GM19351 (cell line): ENCODE results near the gene ATF7.
A peak's percentile ranks its signal among the peaks of the same experiment; 100 is the strongest.
"Not testable (repeated sequence)": the region's sequence is repeated elsewhere in the genome, so short reads cannot be mapped to it uniquely, and the experiment has no call there.

Experiments used
- ATAC-seq: cut with Tn5 transposase; IDR thresholded peaks from one replicate; pipeline ENCODE4 v1.9.1; 2021; ENCODE audit warnings: mild to moderate bottlenecking, moderate library complexity; ENCODE audit not compliant: unreplicated experiment

Gene ATF7

DNA sequence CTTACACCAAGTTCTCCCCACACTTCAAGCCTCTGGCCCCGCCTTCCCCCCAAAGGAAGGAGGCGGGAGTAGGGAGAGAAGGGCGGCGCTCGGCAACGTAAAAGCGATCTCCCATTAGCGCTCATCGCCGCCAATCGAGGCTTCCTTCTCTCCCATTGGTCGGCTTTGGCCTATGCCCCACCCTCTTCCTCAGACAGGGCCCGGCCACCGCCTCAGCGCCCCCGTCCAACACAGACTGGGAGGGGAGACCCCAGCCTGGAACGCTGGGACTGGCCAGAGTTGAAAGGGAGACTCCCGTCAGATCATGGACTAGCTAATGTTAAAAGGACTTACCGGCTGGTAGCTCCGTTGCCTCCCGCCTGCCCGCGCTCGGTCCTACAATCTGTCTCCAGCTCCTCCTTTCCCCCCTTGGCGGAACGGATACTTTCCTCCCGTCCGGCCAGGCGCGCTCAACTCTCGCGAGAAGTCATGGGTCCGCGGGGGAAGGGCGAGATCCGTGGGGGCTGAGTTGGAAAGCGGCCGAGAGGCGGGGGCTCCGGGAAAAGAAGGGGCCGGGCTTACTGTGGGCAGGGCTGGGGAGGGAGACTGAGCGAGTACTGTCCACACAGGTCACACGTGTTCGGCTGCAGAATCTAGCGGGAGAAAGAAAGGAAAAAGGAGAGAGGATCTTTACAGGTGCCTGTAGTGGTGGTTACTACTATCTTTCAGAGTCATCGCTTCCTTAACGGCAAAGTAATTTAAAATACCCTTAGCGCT is at the start of gene ATF7:
Gene ATF7 (minus strand): TSS at position 437 of the 756 bp plus-strand sequence. CDS start 25,382 bp downstream, outside the sequence.
- ATAC-seq, result peak; percentile 95

DNA sequence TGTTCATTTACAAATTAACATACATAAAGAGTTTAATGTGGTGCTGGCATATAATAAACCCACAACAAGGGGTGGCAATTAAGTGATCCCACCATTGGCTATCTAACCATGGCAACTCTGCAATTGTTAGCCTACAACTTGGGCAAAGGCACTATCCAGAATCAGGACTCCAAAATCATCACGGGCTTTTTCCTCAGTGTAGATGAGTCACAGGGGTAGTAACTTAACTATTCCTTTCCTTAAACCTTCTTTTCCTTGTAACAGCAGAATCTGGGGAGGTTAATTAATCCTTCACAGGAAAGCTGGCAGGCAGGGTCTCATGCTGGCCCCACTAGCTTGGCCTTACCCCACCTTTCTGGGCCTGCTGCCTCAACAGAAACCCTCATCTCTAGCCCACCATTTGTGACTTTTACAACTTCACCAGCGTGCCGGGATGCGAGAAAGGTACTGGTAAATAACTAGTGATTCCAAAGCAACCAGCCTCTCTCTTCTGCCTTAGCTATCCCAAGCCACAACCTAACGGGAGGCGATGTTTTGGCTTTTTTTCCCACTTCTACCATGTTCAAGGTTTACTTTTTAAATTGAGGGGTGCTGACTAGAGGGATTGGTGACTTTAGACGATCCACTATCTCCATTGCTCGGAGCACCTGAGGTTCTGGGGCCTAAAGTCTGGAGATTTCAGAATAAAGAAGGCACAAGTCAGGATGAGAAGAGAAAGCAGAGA is 49.0 kb upstream of the ATF7 start:
- ATAC-seq, result no peak

DNA sequence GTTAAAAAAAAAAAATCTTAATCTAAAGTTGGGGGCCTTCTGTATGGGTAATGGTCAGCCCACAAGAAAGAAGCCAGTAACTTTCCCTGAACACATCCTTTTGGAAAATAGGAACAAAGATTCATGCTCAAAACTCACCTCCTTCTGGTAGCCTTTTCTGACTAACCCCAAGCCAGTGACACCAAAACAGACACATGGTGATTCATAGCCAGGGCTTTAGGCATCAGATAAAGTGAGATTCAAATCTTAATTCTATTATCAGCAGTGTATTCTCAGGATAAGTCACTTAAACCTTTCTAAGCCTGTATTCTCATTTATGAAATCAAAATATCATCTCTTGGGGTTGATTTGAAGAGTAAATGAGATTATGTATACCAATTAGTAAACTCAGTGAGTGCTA is 44.8 kb upstream of the ATF7 start:
- ATAC-seq, result no peak

DNA sequence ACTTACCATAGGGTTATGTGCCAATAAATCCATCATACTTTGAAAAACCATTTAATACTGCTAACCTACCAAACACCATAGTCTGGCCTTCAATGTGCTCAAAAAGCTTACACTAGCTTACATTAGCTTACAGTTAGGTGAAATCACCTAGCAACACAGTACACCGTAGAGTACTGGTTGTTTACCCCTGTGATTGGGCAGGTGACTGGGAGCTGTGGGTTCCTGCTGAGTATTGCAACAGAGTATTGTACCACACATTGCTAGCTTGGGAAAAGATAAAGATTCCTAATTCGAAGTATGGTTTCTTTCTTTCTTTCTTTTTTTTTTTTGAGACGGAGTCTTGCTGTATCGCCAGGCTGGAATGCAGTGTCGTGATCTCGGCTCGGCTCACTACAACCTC is 44.1 kb upstream of the ATF7 start:
- no peak for ATAC-seq

DNA sequence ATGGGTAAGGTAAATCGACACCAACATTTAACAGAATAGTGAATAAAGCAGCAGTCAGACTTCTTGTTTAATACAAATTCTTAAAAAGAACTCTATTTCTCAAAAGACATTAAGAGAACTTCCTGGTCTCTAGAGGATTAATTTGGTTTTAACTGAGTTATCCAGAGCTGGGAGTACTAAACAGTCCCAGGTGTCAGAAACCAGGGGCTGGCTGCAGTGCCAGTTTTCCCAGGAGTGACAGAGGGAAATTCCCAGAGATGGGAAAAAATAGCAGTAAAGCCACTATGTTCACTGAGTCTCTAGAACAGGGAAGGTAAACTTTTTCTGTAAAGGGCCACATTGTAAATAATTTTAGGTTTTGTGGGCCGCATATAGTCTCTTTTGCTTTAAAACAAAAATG is 40.9 kb upstream of the ATF7 start:
- no peak for ATAC-seq

DNA sequence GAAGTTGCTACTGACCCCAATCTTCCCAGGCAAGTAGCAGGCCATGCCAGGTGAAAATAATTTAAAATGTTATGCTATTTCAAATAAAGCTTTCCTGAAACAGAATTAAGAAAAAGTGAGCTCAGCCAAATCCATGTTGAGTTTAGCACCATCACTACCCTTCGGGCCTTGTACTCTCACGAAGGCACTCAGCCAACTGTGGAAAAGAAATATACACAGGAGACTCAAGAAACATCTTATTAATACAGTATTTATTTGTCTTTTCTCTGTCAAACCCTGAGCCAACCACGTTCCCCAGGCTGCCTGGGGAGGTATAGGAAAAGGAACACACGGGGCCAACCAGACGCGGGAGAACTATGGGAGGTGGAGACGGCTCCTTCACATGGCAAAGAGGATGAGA is 38.8 kb upstream of the ATF7 start:
- ATAC-seq, result no peak

DNA sequence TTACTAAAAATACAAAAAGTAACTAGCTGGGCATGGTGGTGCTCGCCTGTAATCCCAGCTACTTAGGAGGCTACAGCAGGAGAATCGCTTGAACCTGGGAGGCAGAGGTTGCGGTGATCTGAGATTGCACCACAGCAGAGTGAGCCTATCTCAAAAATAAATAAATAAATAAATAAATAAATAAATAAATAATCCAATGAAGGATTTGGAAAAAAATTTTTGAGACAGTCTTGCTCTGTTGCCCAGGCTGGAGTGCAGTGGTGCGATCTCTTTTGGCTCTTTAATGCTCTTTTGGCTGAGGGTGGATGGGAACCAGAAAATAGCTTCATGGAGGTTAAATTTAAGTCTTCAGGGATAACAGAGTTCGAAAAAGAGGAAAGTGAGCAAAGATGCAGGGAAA is 38.0 kb upstream of the ATF7 start:
- ATAC-seq, result no peak

DNA sequence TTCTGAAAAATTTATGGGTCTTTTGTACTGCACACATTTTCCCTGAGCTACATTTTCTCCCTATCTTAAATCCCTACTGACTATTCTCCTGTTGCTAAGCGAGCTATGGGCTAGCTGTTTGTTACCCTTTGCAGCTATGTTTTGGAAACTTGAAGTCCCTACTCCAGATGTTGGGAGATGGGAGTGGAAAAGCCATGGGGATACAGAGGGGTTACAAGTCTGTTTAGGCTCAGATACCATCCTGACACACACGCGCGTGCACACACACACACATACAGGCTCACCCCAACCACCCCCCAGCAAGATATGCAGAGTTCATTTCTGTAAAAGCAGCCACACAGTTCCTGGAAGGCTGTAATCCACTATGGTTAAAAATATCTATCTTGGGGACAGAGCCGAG is 33.9 kb upstream of the ATF7 start:
- no peak for ATAC-seq

DNA sequence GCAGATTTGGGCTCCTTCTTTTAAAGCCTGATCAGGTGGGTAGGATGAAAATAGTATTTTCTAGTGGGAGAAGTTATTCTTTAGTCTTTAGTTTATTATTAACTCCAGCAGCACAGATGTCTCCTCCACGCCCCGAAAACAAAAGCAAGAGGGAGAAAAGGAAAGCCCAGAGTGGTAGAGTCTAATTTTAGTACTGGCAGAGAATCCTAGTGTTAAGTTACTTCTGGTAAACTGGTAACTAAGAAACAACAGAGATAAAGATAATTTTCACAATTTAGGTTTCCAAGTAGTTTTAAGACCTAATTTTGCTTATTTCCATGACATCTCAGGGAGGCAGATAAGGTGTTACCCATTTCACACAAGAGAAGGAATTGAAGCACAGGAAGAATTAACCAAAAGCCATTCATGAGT is 33.4 kb upstream of the ATF7 start:
- ATAC-seq, result no peak

DNA sequence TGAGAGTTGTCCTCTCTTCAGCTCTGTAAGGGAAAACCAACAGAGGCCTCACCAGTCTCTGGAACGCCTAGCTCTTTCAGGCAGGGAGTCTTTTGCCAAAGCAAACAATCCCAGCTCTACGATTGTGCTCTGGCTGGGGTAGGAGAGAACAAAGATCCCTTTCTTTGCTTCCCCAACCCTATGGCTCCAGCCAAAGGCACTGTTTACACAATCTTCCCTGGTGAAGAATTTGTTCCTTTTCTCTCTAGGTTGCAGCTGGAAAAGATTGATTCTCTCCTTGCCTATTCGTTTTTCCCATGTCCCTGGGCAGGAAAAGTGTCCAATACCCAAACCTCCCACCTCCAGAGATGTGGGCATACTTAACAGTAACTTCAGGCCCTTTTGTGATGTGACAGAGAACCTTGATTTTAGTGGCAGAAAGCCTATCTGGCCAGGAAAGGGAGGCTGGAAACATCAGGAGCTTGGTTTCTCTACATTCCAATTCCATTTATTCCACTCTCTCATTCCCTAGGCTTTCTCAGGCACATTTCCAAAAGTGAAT is 32.9 kb upstream of the ATF7 start:
- ATAC-seq, result no peak

DNA sequence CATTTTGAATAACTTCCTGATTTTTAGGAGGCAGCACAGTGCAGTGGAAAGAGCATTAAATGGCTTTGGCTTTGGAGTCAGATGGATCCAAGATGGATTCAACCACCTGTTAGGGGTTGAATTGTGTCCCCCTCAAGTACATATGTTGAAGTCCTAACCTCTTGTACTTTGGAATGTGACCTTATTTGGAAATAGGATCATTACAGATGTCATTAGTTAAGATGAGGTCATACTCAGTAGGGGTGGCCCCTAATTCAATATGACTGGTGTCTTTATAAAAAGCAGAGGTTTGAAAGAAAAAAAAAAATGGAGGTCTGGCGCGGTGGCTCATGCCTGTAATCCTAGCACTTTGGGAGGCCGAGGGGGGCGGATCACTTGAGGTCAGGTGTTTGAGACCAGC is 30.9 kb upstream of the ATF7 start:
- no peak for ATAC-seq

DNA sequence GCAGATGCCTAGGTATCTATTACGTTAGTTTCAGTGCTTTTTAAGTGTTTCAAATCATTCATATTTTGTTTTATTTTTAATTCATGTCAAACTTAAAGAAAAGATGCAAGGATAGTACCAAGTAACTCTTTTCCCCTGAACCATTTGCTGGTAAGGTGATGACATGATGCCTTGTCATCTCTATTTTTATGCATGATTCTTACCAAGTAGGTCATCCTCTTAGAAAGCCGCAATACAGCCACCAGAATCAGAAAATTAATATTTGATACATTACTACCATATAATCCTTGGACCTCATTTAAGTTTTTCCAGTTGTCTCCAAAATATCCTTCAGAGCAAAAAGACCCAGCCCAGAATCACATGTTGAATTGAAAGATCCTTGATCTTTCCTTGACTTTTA is 27.4 kb upstream of the ATF7 start:
- ATAC-seq, result no peak

DNA sequence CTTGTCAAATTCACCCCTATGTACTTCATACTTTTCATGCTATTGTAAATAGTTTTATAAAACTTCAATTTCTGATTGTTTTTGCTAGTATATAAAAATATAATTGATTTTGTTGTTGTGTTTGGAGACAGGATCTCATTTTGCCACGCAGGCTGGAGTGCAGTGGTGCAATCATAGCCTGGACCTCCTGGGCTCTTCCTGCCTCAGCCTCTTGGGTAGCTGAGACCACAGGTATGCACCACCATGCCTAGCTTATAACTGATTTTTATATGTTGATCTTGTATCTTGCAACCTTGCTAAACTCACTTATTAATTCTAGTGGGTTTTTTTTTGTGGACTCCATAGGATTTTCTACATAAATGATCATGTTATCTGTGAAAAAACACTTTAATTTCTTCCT is 26.2 kb upstream of the ATF7 start:
- no peak for ATAC-seq

DNA sequence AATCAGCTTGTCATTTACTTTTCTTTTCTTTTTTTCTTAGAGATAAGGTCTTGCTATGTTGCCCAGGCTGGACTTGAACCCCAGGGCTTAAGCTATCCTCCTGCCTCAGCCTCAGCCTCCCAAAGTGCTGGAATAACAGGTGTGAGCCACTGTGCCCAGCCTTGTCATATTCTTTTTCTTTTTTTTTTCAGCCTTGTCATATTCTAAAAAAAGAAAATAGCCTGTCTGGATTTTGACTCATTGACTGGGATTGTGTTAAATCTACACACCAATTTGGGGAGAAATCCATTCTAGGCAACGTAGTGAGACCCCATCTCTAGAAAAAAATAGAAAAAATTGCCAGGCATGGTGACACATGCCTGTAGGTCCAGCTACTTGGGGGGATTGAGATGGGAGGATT is 25.6 kb upstream of the ATF7 start:
- ATAC-seq, result no peak

DNA sequence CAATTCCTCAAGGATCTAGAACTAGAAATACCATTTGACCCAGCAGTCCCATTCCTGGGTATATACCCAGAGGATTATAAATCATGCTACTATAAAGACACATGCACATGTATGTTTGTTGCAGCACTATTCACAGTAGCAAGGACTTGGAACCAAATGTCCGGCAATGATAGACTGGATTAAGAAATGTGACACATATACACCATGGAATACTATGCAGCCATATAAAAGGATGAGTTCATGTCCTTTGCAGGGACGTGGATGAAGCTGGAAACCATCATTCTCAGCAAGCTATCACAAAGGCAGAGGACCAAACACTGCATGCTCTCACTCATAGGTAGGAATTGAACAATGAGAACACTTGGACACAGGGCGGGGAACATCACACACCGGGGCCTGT is 20.1 kb upstream of the ATF7 start:
- not testable (repeated sequence) for ATAC-seq

DNA sequence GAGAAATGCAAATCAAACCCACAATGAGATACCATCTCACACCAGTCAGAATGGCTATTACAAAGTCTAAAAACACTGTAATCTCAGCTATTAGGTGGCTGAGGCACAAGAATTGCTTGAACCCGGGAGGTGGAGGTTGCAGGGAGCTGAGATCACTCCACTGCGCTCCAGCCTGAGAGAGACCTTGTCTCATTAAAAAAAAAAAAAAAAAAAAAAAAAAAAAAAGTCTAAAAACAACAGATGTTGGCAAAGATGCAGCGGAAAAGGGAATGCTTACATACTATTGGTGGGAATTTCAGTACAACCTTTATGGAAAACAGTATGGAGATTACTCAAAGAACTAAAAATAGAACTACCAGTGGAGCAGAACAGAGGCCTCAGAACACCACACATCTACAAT is 19.0 kb upstream of the ATF7 start:
- no peak for ATAC-seq

DNA sequence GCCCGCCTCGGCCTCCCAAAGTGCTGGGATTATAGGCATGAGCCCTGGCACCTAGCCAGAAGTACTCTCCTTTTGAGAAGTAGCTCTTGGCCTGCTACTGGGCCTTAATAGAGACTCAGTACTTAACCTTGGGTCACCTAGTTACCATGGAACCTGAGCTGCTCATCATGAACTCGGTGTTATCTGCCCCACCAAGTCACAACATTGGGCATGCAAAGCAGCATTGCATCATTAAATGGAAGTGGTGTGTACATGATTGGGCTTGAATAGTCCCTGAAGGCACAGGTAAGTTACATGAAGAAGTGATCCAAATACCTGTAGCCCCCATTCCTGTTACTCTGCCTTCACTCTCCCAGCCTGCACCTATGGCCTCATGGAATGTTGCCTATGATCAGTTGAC is 18.0 kb upstream of the ATF7 start:
- ATAC-seq, result no peak

DNA sequence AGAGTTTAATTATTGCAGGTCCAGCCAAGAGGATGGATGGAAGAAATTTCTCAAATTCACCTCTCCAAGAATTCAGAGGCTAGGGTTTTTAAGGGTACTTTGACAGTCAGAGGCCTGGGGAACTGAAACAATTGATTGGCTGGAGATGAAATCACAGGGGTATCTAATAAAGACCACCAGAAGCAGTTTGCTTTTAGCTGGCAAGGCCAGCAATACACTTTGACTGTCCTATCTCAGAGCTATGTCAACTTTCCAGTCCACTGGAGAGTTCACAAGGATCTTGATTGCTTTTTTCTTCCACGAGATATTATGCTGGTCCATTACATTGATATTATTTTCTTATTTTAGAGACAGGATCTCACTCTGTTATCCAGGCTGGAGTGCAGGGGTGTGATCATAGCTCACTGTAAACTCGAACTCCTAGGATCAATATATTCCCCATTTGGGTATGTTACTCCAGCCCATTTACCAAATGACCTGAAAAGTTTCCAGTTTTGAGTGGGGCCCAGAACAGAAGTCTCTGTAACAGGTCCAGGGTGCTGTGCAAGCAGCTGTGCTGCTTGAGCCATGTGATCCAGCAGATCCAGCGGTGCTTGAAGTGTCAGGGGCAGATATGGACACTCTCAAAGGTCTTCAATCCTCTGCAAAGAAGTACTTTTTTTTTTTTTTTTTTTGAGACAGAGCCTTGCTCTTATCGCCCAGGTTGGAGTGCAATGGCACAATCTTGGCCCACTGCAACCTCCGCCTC is 17.2 kb upstream of the ATF7 start:
- ATAC-seq, result no peak

DNA sequence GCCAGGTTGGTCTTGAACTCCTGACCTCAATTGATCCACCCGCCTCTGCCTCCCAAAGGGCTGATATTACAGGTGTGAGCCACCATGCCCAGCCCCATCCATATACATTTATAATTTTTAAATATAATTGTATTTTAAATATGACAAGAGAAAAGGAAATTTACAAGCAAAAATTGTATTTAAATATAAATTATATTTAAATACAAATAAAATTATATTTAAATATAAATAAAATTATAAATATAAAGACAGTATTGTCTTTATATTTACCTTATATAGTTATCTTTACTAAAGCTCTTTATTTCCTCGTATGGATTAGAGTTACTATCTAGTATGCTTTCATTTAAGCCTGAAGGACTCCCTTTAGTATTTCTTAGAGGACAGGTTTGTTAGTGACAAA is 11.9 kb upstream of the ATF7 start:
- no peak for ATAC-seq

DNA sequence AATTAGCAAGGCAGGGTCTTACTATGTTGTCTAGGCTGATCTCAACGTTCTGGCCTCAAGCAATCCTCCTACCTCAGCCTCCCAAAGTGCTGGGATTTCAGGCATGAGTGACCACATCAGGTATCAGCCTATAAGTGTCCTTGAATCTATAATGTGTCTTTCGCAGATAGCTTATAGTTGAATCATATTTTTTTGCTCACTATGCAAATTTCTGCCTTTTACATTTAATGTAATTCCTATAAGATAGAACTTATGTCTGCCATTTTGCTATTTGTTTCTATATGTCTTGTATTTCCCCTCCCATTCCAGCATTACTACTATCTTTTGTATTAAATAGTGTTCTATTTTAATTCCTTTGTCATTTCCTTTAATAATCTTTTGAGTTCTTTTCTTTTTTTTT is 10.5 kb upstream of the ATF7 start:
- ATAC-seq, result no peak

DNA sequence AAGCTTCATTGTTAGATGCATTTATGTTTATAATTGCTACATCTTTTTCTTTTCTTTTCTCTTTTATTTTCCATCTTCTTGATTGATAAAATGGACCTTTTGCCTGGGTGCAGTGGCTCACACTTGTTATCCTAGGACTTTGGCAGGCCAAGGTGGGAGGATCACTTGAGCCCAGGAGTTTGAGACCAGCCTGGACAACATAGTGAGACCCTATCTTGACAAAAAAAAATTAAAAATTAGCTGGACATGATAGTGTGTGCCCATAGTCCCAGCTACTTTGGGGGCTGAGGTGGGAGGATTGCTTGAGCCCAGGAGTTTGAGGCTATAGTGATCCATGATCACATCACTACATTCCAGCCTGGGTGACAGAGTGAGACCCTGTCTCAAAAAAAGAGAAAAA is 9.5 kb upstream of the ATF7 start:
- ATAC-seq, result not testable (repeated sequence)

DNA sequence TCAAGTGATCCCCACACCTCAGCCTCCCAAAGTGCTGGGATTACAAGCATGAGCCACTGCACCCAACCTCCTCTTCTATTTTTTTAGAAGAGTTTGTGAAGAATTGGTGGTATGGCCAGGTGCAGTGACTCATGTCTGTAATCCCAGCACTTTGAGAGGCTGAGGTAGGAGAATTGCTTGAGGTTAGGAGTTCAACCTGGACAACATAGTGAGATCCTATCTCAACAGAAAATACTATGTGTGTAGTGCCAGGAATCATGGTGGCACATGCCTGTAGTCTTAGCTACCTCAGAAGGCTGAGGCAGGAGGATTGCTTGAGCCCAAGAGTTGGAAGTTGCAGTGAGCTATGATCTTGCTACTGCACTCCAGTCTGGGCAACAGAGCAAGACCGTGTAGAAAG is 5.5 kb upstream of the ATF7 start:
- no peak for ATAC-seq
